Lung (tissue), 12 donors: Measurements from ENCODE around the gene FNTB. TPM values are rescaled to one million over a fixed set of nuclear protein-coding genes. Genes with fewer than 3 reads are reported as not detected.
A peak's percentile ranks its signal among the peaks of the same experiment; 100 is the strongest.

Experiments used
- ATAC-seq: fragments of 200-7000 bp; cut with Tn5 transposase; one replicate; pipeline ENCODE4 v1.9.1; 2020; ENCODE audit warnings: moderate number of reproducible peaks; ENCODE audit not compliant: insufficient read depth, low FRiP score
- DNase-seq, 3 donors: peaks; one replicate each; pipeline ENCODE4 v3.0.0-alpha.2; 2013 to 2017
- H3K27ac ChIP-seq, 2 donors: one replicate each; pipeline ENCODE4 v1.5.1; 2013; ENCODE audit warnings: mild to moderate bottlenecking in 2 of 2, moderate library complexity in 2 of 2, control low read depth in 1 of 2, inconsistent platforms in 1 of 2, low read depth in 1 of 2, low read length in 1 of 2
- H3K27me3 ChIP-seq, 3 donors: one replicate each; pipeline ENCODE4 v1.5.1; 2013; ENCODE audit warnings: low read length in 2 of 3; ENCODE audit not compliant: control insufficient read depth in 3 of 3, insufficient read depth in 3 of 3
- H3K36me3 ChIP-seq, 4 donors: one replicate each; pipeline ENCODE4 v1.5.1; 2013; ENCODE audit warnings: low read length in 4 of 4, mild to moderate bottlenecking in 1 of 4, moderate library complexity in 1 of 4; ENCODE audit not compliant: control insufficient read depth in 4 of 4, insufficient read depth in 4 of 4
- H3K4me1 ChIP-seq, 5 donors: one replicate each; pipeline ENCODE4 v1.5.1; 2013; ENCODE audit warnings: low read length in 5 of 5, mild to moderate bottlenecking in 2 of 5, moderate library complexity in 1 of 5; ENCODE audit not compliant: control insufficient read depth in 5 of 5, insufficient read depth in 5 of 5
- H3K4me3 ChIP-seq: one replicate; pipeline ENCODE4 v1.5.1; 2013; ENCODE audit warnings: mild to moderate bottlenecking, control low read depth, moderate library complexity
- H3K9ac ChIP-seq, 2 donors: one replicate each; pipeline ENCODE4 v1.5.1; 2013; ENCODE audit warnings: low read length in 2 of 2, control low read depth in 1 of 2; ENCODE audit not compliant: insufficient read depth in 1 of 2
- H3K9me3 ChIP-seq, 4 donors: one replicate each; pipeline ENCODE4 v1.5.1; 2013; ENCODE audit warnings: low read length in 3 of 4, mild to moderate bottlenecking in 1 of 4, moderate library complexity in 1 of 4; ENCODE audit not compliant: control insufficient read depth in 4 of 4, insufficient read depth in 3 of 4
- WGBS, 2 donors: extraction: QIAGEN DNeasy Blood & Tissue Kit; methylation state at CpG; one replicate each; pipeline ENCODE4 v1.1.7; 2013; 5-methylcytosine and 5-hydroxymethylcytosine counted together
- polyA plus RNA-seq, 2 donors: library from polyadenylated mRNA; stranded (reverse); fragments of 200-250 nt; gene quantifications; one replicate each; pipeline ENCODE4 v1.2.1, GENCODE V29; 2013
- total RNA-seq, 2 donors: library from RNA; depleted of rRNA in 1 of 2; stranded (reverse); fragments of >200 nt in 1 of 2; gene quantifications; one replicate each; pipeline ENCODE4 v1.2.1, GENCODE V29; 2014 to 2021
- TF ChIP-seq, protein P1 (sequence below): IDR thresholded peaks from 2 replicates; pipeline ENCODE4 v1.5.1; 2012; ENCODE audit warnings: mild to moderate bottlenecking; ENCODE audit errors: control extremely low read depth, extremely low read depth
- donor health status: control.
- donor health status: control.
- donor health status: Bipolar disorder and iron deficiency.
- donor health status: healthy.
- donor health status: DM: yes; HTN: yes; CAD: no.

The FNTB gene
- total and polyA plus RNA-seq, 4 donors, result 6.2 to 14.8 (median 10.8) TPM

GRCh38 chr14:65092349-65092748, 105.7 kb downstream of the FNTB start:
- peaks cover 27 to 48% (median 37%) of the 10 kb centered on the region in 4 donors for H3K36me3 ChIP-seq
- H3K27me3 ChIP-seq, result no peaks in the 10 kb centered on the region
- H3K4me1 ChIP-seq, result peaks cover 2 to 66% (median 24%) of the 10 kb centered on the region in 5 donors
- ATAC-seq, result no peak
- TF ChIP-seq, protein P1, sequence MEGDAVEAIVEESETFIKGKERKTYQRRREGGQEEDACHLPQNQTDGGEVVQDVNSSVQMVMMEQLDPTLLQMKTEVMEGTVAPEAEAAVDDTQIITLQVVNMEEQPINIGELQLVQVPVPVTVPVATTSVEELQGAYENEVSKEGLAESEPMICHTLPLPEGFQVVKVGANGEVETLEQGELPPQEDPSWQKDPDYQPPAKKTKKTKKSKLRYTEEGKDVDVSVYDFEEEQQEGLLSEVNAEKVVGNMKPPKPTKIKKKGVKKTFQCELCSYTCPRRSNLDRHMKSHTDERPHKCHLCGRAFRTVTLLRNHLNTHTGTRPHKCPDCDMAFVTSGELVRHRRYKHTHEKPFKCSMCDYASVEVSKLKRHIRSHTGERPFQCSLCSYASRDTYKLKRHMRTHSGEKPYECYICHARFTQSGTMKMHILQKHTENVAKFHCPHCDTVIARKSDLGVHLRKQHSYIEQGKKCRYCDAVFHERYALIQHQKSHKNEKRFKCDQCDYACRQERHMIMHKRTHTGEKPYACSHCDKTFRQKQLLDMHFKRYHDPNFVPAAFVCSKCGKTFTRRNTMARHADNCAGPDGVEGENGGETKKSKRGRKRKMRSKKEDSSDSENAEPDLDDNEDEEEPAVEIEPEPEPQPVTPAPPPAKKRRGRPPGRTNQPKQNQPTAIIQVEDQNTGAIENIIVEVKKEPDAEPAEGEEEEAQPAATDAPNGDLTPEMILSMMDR, result no peak
- H3K27ac ChIP-seq, result no peak overlapping the region
- DNase-seq, result no peak
- H3K9ac ChIP-seq, result no peak overlapping the region
- 91 to 100% methylated on average over 2 of the region's 2 CpGs for WGBS, 2 donors
- peaks cover 0 to 2% (median 1%) of the 10 kb centered on the region in 4 donors for H3K9me3 ChIP-seq
- no peak overlapping the region for H3K4me3 ChIP-seq

DNA sequence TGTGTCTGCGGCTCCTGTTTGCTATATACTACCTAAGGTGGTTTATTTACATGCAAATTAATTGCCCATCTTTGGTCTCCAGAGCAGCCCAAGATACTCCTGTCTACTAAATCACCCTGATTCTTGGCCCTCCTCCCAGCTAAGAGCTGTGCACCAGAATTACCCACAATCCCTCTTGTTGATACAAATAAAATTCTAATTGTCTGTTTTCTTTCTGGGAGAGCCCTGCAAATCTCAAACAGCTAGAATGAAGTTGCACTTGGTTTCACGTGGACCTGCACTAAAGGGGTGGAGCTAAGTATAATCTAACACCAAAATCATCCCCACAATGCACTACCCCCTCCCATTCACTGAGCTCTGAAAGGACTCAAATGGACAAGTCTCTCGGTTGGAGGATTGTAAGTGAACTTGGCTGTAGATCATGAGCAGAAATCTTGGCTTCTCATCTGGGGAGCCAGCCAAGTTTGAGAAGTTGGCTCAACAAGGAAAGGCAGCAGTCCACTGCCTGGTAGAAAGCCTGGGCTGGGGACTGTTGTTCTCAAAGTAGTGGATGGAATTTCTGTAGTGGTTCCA, 109.0 kb downstream of the FNTB start:
- H3K27me3 ChIP-seq, result no peaks in the 10 kb centered on the region
- H3K27ac ChIP-seq, result peak overlapping the region; percentile 52 to 66
- H3K9ac ChIP-seq, result no peak overlapping the region
- H3K9me3 ChIP-seq, result no peaks in the 10 kb centered on the region
- H3K4me1 ChIP-seq, result peaks cover 3 to 69% (median 31%) of the 10 kb centered on the region in 5 donors
- peak; percentile 87 to 96 (median 95) for DNase-seq
- TF ChIP-seq, protein P1, result no peak
- peaks cover 14 to 36% (median 24%) of the 10 kb centered on the region in 4 donors for H3K36me3 ChIP-seq
- peak; percentile 31 for ATAC-seq
- no peak overlapping the region for H3K4me3 ChIP-seq
- WGBS, 2 donors, result 43 to 55% methylated on average over 3 of the region's 3 CpGs

GRCh38 chr14:65096323-65097089, 109.8 kb downstream of the FNTB start:
- Histone ChIP-seq H3K9me3 (no peaks in the 10 kb centered on the region), H3K4me3 (no peak overlapping the region), H3K4me1 (peaks cover 3 to 70% (median 36%) of the 10 kb centered on the region in 5 donors), H3K36me3 (peaks cover 14 to 33% (median 22%) of the 10 kb centered on the region in 4 donors), H3K27me3 (no peaks in the 10 kb centered on the region), H3K9ac (no peak overlapping the region), H3K27ac (peak overlapping the region; percentile 66 to 70)
- ATAC-seq (no peak), DNase-seq (no peak)
- TF ChIP-seq, protein P1, result no peak
- WGBS, 2 donors, result 55 to 76% methylated on average over 6 of the region's 6 CpGs
